Glomerular visceral epithelial cell (primary cell): ENCODE results near the gene MYOCOS.

Source experiments
- DNase-seq: peaks from one replicate; pipeline ENCODE4 v3.0.0-alpha.2; 2016; ENCODE audit errors: extremely low spot score

MYOCOS gene

DNA sequence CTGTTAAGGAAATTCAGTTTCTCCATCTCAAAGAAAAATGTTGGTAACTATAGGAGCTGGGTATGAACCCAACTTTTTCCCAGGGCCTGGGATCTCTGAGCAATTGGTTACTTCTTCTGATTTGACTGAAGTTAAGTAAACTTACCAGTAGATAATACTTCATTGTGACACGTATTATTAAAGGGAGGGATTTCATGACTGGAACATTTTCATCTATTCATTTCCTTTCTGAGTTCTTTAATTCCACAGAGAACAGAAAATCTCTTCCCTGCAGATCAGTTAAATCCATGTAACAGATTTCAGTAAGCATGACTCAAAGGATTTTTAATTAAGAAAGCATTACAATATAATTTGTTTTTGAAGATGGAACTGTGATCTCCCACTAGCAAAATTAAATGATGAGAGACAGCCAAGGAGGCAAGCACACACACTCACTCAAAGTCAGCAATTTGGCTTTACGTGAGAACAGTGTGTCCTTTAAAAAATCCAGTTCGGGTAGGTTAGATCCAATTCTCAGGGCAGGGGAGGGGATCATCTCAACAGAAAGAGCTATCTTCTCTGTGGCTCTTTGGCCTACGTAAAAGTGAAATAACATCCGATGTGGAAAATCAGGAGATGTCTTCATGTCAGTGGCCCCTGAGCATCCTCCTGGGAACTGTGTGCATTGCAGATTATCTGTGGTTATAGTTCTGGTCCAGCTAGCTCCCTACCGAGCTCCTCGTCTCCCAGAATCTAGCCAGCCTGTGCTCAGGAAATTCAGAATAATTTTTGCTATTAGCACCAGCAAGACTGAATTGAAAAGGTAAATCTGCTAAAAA lies 41.2 kb downstream of the MYOCOS start:
- no peak for DNase-seq

- DNase-seq: no peak
Observed at GRCh38 chr1:171663854-171664575, 42.0 kb downstream of the MYOCOS start.

DNA sequence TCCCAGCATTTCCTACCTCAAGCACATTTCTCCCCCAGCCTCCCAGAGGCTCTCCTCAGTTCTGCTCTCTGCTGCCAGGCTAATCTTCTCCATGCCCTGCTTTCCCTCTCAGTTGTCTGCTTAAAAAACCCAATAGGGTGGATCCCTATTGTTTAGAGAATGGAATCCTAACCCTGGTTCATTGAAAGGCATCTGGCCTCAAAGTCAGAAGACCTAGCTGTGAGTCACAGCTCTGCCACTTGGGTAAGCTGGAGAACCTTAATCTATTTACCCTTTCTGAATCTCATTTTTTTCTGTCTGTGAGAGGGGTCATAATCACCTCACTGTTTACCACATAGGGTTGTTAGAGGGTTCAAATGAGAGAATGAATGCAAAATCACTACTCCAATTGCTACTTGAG lies 42.9 kb downstream of the MYOCOS start:
- DNase-seq: no peak

DNA sequence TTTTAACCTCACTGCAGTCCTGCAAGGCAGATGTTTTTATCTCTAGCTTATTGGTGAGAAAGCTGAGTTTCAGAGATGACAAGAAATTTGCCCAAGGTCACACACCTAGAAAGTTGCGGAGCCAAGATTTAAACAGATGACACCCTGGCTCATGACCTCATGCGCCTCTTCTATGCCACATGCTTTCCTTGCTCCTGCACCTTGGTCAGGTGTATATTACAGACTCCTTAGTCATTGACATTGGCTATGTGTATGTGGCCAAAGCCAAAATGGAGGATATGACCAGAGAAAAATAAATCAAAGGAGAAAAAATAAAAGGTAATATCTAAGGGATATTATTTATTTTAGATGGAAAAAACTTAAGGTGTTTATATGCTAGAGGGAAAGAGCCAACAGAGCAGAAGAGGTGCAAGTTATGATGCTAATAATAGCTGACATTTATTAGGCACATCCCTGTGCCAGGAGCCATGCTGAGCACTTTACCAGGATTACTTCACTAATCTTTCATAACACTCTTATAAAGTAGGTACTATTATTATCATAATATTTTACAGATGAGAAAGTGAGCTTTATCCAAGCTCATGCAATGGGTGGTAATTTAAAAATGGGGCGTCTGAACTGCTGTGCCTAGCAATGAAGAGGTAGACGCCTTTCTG lies 44.2 kb downstream of the MYOCOS start:
- no peak for DNase-seq

GRCh38 chr1:171668372-171668771 lies 46.3 kb downstream of the MYOCOS start:
- DNase-seq: no peak

GRCh38 chr1:171670739-171671138 lies 48.7 kb downstream of the MYOCOS start:
- DNase-seq: no peak

- no peak for DNase-seq
Observed at GRCh38 chr1:171674431-171675405, 52.7 kb downstream of the MYOCOS start.
